Breast epithelium (tissue), 3 donors: Measurements from ENCODE around the gene ARIH1.

Experiments
- POLR2AphosphoS5 ChIP-seq, 3 donors: sonication (generic); formaldehyde crosslinking; IDR thresholded peaks; one replicate each; pipeline ENCODE4 v1.6.1; 2017; ENCODE audit warnings: antibody characterized with exemption in 3 of 3
- TF ChIP-seq, protein P1 (sequence below), 3 donors: fragments of 450-650 bp; IDR thresholded peaks; one replicate each; pipeline ENCODE4 v1.5.1; 2016 to 2017; ENCODE audit warnings: antibody characterized with exemption in 3 of 3, mild to moderate bottlenecking in 3 of 3, moderate library complexity in 3 of 3

DNA sequence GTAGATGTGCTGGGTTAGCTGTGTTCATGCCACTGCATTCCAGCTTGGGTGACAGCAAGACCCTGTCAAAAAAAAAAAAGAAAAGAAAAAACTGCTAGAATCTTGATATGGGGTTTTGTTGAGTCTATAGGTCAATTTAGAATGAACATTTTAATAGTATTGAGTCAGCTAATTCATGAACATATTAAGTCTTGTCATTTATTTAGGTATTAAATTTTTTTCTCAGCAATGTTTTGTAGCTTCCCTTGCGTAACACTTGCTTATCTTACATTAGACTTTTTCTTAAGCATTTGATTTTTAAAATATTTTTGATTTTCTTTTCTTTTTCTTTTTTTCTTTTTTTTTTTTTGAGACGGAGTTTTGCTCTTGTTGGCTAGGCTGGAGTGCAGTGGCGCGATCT, 119.7 kb downstream of the ARIH1 start:
- TF ChIP-seq, protein P1, sequence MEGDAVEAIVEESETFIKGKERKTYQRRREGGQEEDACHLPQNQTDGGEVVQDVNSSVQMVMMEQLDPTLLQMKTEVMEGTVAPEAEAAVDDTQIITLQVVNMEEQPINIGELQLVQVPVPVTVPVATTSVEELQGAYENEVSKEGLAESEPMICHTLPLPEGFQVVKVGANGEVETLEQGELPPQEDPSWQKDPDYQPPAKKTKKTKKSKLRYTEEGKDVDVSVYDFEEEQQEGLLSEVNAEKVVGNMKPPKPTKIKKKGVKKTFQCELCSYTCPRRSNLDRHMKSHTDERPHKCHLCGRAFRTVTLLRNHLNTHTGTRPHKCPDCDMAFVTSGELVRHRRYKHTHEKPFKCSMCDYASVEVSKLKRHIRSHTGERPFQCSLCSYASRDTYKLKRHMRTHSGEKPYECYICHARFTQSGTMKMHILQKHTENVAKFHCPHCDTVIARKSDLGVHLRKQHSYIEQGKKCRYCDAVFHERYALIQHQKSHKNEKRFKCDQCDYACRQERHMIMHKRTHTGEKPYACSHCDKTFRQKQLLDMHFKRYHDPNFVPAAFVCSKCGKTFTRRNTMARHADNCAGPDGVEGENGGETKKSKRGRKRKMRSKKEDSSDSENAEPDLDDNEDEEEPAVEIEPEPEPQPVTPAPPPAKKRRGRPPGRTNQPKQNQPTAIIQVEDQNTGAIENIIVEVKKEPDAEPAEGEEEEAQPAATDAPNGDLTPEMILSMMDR (IDR thresholded peaks at IDR 0.05), result no peak
- no peak for TF ChIP-seq POLR2AphosphoS5 (IDR thresholded peaks at IDR 0.05)
